Right ventricle myocardium inferior (tissue), 1 donor: ENCODE results near the gene CD58. TPM values are rescaled to one million over a fixed set of nuclear protein-coding genes. Genes with fewer than 3 reads are reported as not detected.
A peak's percentile ranks its signal among the peaks of the same experiment; 100 is the strongest.

Experiments used
- ATAC-seq: fragments of 200-7000 bp; cut with Tn5 transposase; one replicate; pipeline ENCODE4 v1.9.1; 2020; ENCODE audit warnings: mild to moderate bottlenecking, moderate library complexity
- DNase-seq: peaks from one replicate; pipeline ENCODE4 v3.0.0; 2021; ENCODE audit errors: missing footprints
- intact Hi-C: fragments of 100-400 bp; cut with DNase I; formaldehyde crosslinking; loops from one replicate; pipeline ENCODE4 v1.11.0; 2022
- total RNA-seq: library from RNA; stranded (reverse); fragmentation: NEBNext Ultra II Directional; extraction: Animal tissue kit (Norgen Biotek cat#: 25700); gene quantifications from one replicate; pipeline ENCODE4 v1.2.1, GENCODE V29; 2021
- donor health status: DM: no; HTN: yes; CAD: no; lungs with severe emphysema.

The CD58 gene
- total RNA-seq, 1 donor from 2014 or later, result 30.1 TPM

DNA sequence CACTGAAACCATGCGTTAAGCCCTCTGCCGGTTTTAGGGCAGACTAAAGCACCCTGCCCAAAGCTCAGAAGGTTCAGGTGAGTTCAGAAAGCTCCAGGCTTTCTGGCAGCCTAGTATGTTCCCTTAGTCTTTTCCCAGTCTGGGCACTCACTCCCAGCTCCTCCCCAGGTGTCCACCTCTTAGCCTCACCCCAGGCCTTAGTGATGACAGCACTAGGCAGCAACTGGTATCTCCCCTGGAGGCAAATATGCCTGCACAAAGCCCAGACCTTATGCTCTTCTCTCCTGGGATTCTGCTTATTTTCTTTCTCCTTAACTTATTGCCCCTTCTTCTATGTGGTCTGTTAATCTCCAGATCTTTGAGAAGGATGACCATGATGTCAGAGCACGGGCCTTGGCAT lies 80.2 kb downstream of the CD58 start:
- intact Hi-C loops, result no loop called here
- ATAC-seq, result no peak
- DNase-seq, result no peak

DNA sequence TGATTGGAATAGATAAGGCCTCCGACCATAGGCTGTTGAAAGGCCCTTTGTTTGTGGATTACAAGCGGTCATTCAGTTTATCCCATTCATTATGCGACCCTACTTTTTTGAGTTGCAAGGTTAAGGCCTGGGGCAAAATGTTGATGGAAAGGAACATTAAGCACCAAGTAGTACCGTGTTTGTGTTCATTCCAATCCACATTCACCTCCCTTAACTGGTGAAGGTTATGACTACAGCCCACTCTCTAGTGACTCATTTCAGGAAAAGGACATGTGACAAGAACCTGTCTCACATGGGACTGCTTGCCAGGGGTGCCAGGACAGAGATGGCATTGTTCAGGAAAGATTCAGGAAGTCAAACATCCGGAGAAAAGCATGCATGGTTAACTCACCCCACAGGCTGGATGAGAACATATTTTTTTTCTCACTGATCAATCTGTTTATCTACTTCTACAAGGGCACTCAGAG lies 81.6 kb downstream of the CD58 start:
- intact Hi-C loops, result loop anchor here (5.0 kb wide), 1 partner anchor 337 kb away; no protein-coding TSS in a partner anchor
- ATAC-seq (no peak), DNase-seq (no peak)

DNA sequence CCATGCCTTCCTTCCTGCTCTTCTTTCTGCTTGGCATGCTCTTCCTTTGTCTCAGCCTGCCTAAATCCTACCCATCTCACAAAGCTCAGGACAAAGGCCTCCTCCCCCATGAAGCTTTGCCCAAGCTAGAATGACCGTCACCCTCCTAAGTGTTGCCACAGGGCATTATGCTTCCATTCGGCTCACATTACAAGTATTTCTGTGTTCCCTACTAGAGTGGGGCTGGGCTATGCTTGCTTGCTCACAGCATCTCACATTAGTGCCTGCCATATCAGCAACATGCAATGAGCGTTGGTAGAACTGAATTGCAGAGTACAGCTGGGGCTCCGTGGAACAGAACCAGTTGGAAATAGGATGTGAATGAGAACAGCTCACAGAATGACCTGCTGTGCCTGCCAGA lies 82.8 kb downstream of the CD58 start:
- intact Hi-C loops, result loop anchor here (5.0 kb wide), 1 partner anchor 336 kb away; no protein-coding TSS in a partner anchor
- ATAC-seq, result no peak
- no peak for DNase-seq

DNA sequence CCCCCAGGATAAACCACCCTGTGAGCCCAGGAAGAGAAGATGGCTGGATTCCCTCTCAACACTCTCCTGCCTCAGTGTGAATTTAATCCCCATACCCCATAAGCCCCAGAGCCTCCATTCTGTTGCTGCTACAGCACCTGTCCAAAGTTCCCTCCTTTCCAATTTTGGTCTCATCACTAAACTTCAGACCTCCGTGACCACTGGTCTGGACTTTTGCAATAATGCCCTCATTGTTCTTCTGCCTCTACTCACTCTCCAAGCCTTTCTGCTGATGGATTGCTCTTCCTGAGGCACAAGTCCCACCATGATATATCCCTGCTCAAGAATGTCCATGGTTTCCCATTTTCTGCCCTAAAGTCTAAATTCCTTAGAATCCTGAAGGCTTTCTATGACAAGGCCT lies 83.2 kb downstream of the CD58 start:
- no peak for DNase-seq
- ATAC-seq, result no peak
- intact Hi-C loops, result loop anchor here (5.0 kb wide), 1 partner anchor 335 kb away; no protein-coding TSS in a partner anchor

DNA sequence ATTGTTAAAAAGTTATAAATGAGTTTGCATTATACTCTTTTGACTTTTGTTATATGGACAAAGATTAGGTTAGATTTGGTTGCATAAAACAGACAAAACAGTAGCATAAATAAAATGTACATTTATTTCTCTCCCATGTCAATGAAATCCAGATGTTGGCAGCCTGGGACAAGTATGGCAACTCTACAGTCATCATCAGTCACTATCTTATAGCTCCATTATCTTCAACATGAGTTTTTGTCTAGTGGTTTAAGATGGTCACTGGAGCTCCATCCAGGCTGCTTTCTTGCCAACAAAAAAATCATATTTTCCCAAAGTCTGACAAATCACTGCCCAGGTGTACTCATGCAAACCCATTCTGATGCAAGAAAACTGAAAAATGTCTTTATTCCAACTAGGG lies 83.8 kb downstream of the CD58 start:
- DNase-seq (no peak), ATAC-seq (no peak)
- intact Hi-C loops, result loop anchor here (5.0 kb wide), 1 partner anchor 335 kb away; no protein-coding TSS in a partner anchor

DNA sequence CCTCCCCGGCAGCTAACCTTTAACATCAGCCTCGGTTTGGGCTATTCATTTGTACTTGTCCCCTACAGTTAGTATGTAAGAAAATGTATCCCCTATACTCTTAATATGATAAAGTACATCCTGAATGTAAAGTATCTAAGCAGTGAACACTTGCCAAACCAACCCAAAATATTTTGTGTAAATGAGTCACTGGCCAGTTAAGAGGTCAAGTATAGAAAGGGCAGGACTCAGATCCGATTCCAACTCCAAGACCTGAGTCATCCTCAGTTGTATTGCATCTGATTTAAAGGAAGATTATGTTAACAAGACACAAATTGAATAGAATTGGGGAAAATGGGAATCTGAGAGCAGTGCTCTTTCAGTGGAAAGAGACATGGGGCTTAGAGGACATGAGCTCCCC lies 84.4 kb downstream of the CD58 start:
- intact Hi-C loops, result loop anchor here (5.0 kb wide), 1 partner anchor 334 kb away; no protein-coding TSS in a partner anchor
- ATAC-seq (no peak), DNase-seq (no peak)

DNA sequence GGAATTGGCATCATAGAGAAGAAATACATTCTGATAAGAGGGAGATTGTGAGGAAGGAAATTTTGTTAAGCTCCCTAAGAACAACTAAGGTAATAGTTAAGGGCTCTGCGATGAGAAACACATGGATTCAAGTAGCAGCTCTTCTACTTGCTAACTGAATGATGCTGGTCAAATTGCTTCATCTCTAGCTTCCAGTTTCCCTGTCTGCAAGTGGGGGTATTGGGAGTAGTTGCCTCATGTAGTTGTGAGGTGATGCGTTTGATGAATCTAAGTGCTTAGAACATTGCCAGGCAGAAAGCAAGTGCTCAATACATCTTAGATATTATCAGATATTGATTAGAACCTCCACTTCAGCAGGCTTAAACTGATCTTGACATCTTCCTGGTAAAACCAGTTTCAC lies 84.8 kb downstream of the CD58 start:
- intact Hi-C loops, result loop anchor here (1.0 to 5.0 kb wide), 3 partner anchors 125 to 347 kb away; no protein-coding TSS in a partner anchor
- no peak for DNase-seq
- no peak for ATAC-seq

DNA sequence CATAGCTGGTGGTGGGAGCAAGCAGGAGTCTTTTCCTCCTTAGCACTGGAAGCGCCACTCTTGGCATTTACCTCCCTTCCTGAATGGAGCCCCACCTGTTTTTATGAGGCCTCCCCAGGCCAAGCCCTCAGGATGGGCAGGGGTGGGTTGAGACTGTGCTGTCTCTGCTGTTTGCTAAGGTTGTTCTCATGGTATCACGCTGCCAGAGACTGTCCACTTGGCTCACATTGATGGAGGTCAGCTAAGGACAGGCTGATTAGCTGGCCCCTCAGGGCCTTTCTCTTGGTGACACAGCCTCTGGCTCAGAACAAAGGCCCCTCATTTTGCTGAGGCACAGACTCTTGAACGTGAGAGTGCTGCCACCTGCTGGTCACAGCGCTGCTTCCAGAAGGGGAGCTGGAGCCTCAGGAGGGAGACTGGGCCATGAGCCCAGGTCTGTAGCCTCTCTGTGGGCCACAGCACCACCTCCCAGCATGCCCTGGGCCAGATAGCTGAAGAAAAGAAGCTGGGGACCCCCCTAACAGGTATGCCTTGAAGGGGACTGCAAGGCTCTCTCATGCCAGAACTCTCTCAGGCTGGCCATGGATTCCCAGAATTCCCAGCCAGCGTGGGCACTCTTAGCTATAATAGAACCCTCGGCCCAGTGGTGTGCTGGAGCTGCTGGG lies 85.6 kb downstream of the CD58 start:
- intact Hi-C loops, result loop anchor here (1.0 to 5.0 kb wide), 3 partner anchors 124 to 346 kb away; no protein-coding TSS in a partner anchor
- ATAC-seq (peak; percentile 85), DNase-seq (peak; percentile 93)

DNA sequence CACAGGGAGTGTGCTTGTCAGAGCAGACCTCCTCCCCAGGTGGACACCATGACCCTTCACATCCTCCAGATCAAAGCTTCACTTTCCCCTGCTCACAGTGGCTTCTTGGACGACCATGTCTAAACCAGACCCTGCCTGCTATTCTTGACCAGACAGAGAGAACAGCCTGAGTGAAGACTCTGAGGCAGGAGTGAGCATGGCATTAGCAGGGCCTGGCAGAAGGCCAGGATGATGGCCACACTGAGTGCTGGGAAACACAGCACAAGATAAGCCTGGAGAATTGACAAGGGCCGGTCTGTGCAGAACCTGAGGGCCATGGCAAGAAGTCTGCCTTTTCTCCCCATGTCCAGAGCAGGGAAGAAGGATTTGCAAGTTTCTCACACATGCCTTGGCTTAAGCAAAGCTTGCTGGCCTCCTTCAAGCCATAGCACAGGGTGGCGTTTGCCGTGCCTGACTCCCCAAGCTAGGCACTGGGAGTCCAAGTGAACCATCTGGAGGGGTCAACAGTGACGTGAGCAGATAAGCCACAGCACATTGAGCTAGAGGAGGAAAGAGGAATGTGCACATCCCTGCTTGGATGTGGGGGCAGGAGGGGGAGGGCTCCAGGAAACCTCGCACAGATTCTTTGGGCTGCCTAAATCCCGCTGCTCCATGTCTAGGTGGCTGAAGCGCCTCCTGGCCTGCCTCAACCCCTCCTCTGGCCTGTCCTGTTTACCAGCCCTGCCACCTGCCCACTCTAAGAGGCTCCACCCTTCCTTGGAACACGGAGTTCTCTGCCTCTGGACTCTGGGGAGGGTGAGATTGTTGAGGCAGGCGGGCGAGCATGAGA lies 87.1 kb downstream of the CD58 start:
- DNase-seq, result peak; percentile 85
- intact Hi-C loops, result loop anchor here (2.0 kb wide), 1 partner anchor 123 kb away; no protein-coding TSS in a partner anchor
- peak; percentile 61 for ATAC-seq

DNA sequence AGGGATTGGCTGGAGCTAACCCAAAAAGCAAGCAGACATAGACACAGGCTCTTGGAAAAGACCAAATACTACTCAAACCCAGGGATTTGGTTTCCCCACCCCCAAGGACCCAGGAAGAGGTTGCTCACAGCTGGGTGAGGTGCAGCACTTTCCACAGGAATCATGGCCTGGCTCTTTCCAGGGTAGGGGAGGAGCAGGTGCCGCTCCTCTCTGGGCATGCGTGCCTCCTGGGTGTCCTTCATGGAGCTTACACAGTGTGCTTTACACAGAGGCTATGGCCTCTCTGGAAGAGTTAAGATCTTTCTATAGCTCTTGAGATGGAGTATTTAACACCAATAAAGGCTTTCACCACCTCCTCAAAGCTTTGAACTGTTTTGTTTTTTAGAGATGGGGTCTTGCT lies 88.3 kb downstream of the CD58 start:
- ATAC-seq (no peak), DNase-seq (no peak)
- intact Hi-C loops, result no loop called here

DNA sequence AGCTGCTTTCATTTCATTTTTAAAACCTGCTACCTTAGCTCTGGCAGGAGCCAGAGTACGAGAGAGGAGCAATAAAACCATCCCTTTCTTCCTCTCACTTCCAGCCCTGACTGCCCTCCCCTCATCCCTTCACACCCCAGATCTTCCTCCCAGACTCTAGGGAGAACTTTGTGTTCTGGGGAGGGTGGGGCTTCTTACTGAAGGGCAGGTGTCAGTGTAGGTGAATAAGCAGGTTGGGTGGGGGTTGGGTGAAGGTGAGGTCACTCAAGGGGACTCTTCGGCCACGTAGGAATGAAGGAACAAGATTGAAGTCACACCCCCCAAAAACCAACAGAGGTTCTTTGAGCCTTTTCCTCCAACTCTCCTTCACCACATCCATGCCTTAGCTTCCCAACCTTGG lies 88.9 kb downstream of the CD58 start:
- intact Hi-C loops, result no loop called here
- DNase-seq, result no peak
- no peak for ATAC-seq

DNA sequence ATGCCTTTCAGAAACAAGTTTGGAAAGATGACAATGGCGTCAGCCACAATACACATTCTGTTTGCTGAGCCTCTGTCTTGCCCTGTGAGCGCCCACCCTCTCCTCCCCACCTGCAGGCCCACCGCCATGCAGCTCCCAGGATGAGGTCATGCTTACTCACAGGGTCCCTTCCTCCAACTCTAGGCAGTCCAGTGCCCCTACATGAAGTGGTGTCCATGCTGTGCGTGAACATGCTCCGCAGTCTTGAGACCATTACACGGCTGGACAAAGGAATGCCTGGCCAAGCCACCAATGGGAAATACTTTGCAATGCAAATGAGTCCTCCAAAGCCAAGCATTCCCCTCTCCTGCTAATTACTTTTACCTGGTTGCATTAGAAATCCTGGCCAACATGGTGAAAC lies 92.2 kb downstream of the CD58 start:
- intact Hi-C loops, result loop anchor here (1.0 kb wide), 1 partner anchor 62 kb away; no protein-coding TSS in a partner anchor
- ATAC-seq (no peak), DNase-seq (no peak)

DNA sequence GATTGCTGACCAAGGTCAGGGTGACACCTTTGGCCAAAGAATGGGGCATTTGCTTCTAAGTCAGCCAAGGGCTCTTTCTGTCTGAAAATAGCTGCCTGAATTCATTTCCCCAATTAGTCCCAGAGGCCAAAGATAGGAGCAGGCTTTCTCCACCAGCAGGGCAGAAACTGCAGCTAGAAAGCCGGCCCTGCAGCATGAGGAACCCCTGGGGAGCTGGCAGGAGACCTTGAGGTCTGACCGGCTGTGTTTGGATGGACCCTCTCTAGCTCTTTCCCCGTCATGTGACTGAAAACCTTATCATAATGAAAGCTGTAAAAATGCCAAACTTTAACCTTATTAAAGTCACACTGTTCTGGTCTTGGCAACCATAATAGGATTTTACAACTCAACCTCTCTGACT lies 93.4 kb downstream of the CD58 start:
- ATAC-seq (peak; percentile 13), DNase-seq (no peak)
- intact Hi-C loops, result loop anchor here (2.0 kb wide), 1 partner anchor 101 kb away; no protein-coding TSS in a partner anchor

DNA sequence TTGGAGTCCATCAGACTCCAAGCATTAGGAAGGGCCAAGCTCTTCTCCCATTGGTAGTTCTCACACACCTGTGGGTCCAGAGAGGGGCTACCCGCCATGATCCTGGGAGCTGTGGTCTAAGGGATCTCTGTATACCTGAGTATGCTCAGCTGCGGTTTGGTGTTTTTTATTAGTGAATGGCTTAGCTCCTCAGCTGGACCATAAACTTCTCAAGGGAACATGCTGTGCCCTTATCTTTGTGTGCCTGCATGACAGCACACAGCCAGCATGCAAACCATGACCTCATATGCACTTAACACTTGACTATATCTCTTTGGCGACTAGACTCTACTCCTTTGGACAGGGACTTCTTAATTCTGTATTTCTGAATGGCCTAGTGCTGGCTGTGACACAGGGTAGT lies 94.5 kb downstream of the CD58 start:
- intact Hi-C loops, result loop anchor here (2.0 kb wide), 1 partner anchor 100 kb away; no protein-coding TSS in a partner anchor
- no peak for DNase-seq
- ATAC-seq, result peak; percentile 83

DNA sequence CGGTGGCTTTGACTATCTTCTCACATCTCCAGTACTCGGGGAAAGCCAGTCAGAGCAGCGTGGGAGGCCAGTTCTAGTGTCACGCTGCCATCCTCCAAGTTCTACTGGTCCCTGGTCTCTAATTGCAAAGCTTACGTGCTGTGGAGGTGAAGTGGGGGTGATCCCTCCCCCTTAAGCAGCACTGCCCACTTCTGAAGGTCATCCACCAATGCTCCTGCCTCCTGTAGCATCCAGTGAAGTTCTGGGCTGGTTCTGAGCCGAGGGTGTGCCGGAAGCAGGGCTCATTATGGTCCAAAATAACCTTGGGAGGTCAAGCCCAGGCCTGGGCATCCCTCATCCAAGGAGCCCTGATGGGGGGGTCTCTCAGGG lies 95.0 kb downstream of the CD58 start:
- DNase-seq, result no peak
- intact Hi-C loops, result loop anchor here (1.0 to 2.0 kb wide), 2 partner anchors 43 to 99 kb away; no protein-coding TSS in a partner anchor
- ATAC-seq, result peak; percentile 9

DNA sequence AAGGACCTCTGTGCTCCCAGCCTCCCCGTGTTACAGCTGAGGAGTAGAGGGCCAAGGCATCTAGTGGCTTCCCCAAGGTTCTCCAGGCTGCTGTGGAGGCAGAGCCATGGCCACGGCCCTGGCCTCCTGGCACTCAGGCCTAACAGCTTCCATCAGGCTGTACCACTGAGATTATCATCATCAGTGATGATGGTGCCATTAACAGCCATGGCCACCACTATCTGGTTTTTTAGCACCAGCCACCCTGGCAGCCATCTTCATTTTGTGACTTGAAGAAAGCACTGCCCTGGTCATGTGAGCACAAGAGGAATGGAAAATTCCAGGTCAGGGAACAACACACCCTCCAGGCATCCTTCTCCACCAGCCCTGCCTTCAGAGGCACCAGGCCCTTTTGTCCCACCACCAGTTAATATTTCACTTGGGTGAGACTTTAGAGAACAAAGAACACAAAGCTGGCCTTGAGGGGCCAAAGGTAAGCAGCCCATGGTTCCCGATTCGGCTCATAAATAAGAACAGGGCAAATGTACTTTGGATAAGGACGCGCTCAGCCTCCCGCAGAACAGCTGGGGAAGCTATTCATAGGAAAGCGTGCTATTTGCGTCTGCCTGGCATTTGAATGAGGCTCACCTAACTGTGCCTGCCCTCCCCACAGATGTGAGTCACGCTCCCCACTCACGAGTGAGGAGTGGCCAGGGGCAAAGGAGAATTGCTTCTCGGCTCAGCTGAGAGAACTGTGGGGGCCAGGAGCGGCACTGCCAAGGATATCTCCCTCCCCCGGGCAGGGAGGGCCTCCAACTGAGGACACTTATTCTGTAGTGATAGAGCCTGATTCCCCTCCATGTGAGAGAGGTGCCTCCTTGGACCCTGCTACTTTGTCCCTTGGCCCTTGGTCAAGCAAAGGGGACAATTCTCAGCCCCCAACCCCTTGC lies 95.6 kb downstream of the CD58 start:
- intact Hi-C loops, result loop anchor here (1.0 kb wide), 1 partner anchor 42 kb away; no protein-coding TSS in a partner anchor
- ATAC-seq (peak; percentile 77), DNase-seq (peak; percentile 65)

DNA sequence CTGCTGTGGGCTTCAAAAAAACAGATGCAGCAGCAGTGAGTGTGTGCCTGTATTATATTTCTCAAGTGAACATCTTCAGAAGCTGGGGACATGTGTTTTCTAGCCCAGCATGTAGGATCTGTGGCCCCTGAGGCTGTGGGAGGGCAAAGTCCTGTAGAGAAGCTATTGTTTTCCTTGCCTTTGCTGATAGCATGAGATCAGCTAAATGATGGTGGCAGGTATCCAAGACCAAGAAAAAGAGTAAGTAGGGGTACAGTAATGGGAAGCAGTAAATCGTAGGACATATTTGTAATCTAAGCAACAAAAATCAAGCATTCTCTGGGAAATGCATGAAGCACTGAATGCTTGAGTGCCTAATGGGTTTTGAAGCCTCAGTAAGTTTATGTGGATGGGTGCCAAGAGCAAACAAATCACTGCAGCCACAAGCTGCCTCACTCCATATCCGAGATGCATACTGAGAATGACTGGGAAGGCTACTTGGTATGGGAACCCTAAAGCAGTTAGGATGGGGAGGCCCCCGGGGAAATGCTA lies 98.3 kb downstream of the CD58 start:
- ATAC-seq (no peak), DNase-seq (no peak)
- intact Hi-C loops, result no loop called here

DNA sequence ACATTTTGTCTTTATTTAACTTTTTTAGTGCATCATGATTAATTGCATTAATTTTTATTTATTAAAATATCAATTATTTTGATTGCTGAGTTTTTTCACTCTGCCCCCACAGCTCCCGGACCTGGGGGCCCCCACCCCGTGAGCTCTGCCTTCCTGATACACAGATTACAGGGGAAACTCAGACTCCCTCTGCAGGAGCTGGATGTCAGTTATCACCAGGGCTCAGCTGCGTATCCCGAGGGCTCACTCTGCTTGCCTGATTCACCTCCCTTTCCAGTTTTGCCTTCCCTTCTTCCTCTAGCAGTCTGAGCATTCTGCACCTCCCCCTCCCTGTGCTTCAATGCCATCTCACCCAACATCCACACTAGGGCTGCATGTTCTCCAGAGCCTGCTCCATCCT lies 99.6 kb downstream of the CD58 start:
- intact Hi-C loops, result no loop called here
- no peak for DNase-seq
- no peak for ATAC-seq
